NT2/D1 (cell line): ENCODE measurements around the gene AKR1C3.

ENCODE experiments used
- SUZ12 ChIP-seq: IDR thresholded peaks from 2 replicates; pipeline ENCODE4 v1.6.1; 2011; ENCODE audit not compliant: insufficient read length, insufficient read depth; ENCODE audit errors: extremely low read depth
- ZNF274 ChIP-seq: IDR thresholded peaks from 2 replicates; pipeline ENCODE4 v1.6.1; 2011; ENCODE audit warnings: mild to moderate bottlenecking, low read depth, low read length

DNA sequence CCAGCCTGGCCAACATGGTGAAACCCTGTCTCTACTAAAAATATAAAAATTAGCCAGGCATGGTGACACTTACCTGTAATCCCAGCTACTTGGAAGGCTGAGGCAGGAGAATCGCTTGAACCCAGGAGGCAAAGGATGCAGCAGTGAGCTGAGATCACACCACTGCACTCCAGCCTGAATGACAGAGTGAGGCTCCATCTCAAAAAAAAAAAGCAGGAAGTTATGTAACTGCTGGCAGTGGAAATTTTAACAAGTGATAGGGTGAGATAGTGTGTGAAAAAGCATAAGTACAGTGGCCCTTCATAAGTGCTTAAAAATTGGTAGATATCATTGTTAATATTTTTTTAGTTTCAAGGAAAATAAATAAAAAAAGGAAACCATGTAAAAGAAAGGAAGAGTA, 12.3 kb downstream of the AKR1C3 start:
- TF ChIP-seq ZNF274 (no peak), SUZ12 (no peak)
